ENCODE measurements around the gene CDKN2AIPNL. TPM values are rescaled to one million over a fixed set of nuclear protein-coding genes. Genes with fewer than 3 reads are reported as not detected.

Gene CDKN2AIPNL
- total and polyA plus RNA-seq, 2 of the 13 experiments (the other 11 are each of a cell fraction or from before 2014, with no cell fraction given), result 17.4 to 46.5 TPM

DNA sequence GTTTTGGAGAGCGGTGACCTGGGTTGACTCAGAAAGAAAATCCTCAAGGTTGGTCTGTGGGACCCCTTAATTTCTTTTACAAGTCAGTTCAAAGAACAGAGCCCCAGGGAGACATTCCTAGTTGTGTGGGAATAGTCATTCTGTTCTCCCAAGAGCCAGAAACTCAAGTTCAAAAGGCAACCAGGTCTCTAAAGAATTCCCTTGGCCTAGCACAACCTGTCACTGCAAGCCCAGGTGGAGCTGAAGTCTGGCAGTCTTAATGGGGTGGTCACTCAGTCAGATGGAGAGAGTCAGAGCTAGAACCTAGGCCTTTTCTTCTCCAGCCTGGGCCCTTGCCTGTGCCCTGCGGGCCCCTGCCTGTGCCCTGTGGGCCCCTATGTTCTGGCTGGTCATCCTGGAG, 37.5 kb upstream of the CDKN2AIPNL start (continued):
- TF ChIP-seq, protein P1, sequence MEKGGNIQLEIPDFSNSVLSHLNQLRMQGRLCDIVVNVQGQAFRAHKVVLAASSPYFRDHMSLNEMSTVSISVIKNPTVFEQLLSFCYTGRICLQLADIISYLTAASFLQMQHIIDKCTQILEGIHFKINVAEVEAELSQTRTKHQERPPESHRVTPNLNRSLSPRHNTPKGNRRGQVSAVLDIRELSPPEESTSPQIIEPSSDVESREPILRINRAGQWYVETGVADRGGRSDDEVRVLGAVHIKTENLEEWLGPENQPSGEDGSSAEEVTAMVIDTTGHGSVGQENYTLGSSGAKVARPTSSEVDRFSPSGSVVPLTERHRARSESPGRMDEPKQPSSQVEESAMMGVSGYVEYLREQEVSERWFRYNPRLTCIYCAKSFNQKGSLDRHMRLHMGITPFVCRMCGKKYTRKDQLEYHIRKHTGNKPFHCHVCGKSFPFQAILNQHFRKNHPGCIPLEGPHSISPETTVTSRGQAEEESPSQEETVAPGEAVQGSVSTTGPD (CRISPR knock-in tag; IDR thresholded peaks at IDR 0.05), result no peak

DNA sequence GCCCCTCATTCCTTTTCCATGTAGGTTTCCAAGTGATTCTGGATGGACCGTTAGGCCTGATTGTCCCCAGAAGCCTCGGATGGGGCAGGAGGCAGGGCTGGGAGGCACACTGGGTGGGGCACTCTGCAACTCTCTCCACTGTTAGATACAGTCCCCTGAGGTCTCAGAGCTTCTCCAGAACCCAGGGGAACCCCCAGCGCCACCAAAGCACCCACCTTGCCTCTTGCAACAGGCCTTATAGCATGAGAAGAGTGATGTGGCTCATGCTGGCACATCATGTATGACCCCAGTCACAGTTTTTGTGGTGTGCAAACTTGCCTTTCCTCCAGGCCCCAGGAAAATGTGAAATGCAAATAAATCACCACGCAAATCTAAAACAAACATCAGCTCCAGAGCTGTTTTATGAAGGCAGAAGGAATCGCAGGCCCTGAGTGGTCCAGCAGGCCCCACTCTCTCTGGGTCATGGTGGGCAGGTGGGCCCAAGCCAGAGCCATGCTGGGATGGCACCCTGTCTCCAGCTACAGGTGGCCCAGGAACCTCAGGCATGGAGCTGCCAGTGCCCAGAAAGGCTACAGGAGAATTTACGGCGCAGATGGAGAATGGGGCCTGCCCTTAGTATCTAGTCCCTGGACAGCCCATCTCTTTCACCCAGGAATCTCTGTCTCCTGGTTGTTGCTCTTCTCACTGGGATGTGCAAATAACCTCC, 36.3 kb upstream of the CDKN2AIPNL start:
- intact Hi-C loops (cut with micrococcal nuclease; ENCODE audit: unreplicated experiment) (no loop called here), in situ Hi-C loops (cut with HindIII; ENCODE audit: extremely low pct_ligation_motif_present, low pct_unique_long_range_greater_than_20kb) (no loop called here)
- Histone ChIP-seq H3K79me2 (ENCODE audit: insufficient read depth, low read length) (no peaks in the 10 kb centered on the region), H2AFZ (ENCODE audit: low read length) (no peak overlapping the region), H3K9me3 (ENCODE audit: low read length) (no peaks in the 10 kb centered on the region), H3K9ac (ENCODE audit: insufficient read depth, low read depth, low read length) (no peak overlapping the region), H3K27me3 (ENCODE audit: control insufficient read depth in 1 of 2, insufficient read depth in 2 of 2, low read length in 2 of 2) (peaks cover 1 to 6% of the 10 kb centered on the region in 2 experiments; a peak in 1 of 5 replicates), H3K36me3 (replicated peaks in 1 of 2; ENCODE audit: control insufficient read depth in 1 of 2, insufficient read depth in 2 of 2, low read length in 2 of 2) (no peaks in the 10 kb centered on the region), H3K4me3 (replicated peaks in 1 of 3; ENCODE audit: insufficient read depth in 1 of 3, low read depth in 2 of 3, low read length in 3 of 3) (no peak overlapping the region), H4K20me1 (ENCODE audit: insufficient read depth, low read length) (no peaks in the 10 kb centered on the region), H3K4me2 (ENCODE audit: low read depth, low read length) (no peak overlapping the region), H3K4me1 (ENCODE audit: insufficient read depth, low read length) (peaks cover 38% of the 10 kb centered on the region), H3K27ac (ENCODE audit: extremely low read length, insufficient read depth, low read length) (no peak overlapping the region)
- DNase-seq (ENCODE audit: low spot score) (no peak), ATAC-seq (no peak), FAIRE-seq (no peak)
- POLR2A ChIA-PET, result interaction anchor here (0.8 to 1.1 kb wide), 3 partner anchors 10 to 32 kb away, joined by 3 read pairs; no protein-coding TSS in a partner anchor
- CTCF ChIA-PET (ENCODE audit: low intra/inter-chr PET ratio, low total read pairs), result no interaction called here
- TF ChIP-seq, protein P2, sequence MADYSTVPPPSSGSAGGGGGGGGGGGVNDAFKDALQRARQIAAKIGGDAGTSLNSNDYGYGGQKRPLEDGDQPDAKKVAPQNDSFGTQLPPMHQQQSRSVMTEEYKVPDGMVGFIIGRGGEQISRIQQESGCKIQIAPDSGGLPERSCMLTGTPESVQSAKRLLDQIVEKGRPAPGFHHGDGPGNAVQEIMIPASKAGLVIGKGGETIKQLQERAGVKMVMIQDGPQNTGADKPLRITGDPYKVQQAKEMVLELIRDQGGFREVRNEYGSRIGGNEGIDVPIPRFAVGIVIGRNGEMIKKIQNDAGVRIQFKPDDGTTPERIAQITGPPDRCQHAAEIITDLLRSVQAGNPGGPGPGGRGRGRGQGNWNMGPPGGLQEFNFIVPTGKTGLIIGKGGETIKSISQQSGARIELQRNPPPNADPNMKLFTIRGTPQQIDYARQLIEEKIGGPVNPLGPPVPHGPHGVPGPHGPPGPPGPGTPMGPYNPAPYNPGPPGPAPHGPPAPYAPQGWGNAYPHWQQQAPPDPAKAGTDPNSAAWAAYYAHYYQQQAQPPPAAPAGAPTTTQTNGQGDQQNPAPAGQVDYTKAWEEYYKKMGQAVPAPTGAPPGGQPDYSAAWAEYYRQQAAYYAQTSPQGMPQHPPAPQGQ (CRISPR knock-in tag; IDR thresholded peaks at IDR 0.05; ENCODE audit: borderline replicate concordance), result no peak
- TF ChIP-seq, protein P3, sequence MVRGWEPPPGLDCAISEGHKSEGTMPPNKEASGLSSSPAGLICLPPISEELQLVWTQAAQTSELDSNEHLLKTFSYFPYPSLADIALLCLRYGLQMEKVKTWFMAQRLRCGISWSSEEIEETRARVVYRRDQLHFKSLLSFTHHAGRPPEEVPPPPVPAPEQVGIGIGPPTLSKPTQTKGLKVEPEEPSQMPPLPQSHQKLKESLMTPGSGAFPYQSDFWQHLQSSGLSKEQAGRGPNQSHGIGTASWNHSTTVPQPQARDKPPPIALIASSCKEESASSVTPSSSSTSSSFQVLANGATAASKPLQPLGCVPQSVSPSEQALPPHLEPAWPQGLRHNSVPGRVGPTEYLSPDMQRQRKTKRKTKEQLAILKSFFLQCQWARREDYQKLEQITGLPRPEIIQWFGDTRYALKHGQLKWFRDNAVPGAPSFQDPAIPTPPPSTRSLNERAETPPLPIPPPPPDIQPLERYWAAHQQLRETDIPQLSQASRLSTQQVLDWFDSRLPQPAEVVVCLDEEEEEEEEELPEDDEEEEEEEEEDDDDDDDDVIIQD (CRISPR knock-in tag; IDR thresholded peaks at IDR 0.05; ENCODE audit: low read depth), result no peak
- TF ChIP-seq POGZ (CRISPR knock-in tag; IDR thresholded peaks at IDR 0.05), result no peak
- no peak for TF ChIP-seq ZNF772 (CRISPR knock-in tag; IDR thresholded peaks at IDR 0.05)
- TF ChIP-seq ISX (CRISPR knock-in tag; conservative IDR thresholded peaks at IDR 0.05), result no peak
- no peak for TF ChIP-seq HNRNPK (IDR thresholded peaks at IDR 0.05; ENCODE audit: low read depth, low read length, poor library complexity, severe bottlenecking)
- TF ChIP-seq, protein P4, sequence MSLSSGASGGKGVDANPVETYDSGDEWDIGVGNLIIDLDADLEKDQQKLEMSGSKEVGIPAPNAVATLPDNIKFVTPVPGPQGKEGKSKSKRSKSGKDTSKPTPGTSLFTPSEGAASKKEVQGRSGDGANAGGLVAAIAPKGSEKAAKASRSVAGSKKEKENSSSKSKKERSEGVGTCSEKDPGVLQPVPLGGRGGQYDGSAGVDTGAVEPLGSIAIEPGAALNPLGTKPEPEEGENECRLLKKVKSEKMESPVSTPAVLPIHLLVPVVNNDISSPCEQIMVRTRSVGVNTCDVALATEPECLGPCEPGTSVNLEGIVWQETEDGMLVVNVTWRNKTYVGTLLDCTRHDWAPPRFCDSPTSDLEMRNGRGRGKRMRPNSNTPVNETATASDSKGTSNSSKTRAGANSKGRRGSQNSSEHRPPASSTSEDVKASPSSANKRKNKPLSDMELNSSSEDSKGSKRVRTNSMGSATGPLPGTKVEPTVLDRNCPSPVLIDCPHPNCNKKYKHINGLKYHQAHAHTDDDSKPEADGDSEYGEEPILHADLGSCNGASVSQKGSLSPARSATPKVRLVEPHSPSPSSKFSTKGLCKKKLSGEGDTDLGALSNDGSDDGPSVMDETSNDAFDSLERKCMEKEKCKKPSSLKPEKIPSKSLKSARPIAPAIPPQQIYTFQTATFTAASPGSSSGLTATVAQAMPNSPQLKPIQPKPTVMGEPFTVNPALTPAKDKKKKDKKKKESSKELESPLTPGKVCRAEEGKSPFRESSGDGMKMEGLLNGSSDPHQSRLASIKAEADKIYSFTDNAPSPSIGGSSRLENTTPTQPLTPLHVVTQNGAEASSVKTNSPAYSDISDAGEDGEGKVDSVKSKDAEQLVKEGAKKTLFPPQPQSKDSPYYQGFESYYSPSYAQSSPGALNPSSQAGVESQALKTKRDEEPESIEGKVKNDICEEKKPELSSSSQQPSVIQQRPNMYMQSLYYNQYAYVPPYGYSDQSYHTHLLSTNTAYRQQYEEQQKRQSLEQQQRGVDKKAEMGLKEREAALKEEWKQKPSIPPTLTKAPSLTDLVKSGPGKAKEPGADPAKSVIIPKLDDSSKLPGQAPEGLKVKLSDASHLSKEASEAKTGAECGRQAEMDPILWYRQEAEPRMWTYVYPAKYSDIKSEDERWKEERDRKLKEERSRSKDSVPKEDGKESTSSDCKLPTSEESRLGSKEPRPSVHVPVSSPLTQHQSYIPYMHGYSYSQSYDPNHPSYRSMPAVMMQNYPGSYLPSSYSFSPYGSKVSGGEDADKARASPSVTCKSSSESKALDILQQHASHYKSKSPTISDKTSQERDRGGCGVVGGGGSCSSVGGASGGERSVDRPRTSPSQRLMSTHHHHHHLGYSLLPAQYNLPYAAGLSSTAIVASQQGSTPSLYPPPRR (CRISPR knock-in tag; IDR thresholded peaks at IDR 0.05; ENCODE audit: borderline replicate concordance), result no peak
- no TSS peak for BruUV-seq (replicated peaks)
- WGBS (ENCODE audit: low lambda C conversion rate), result 15% methylated on average over 5 of the region's 7 CpGs

Data from HepG2 (cell line).